CD4-positive, alpha-beta T cell (primary cell): ENCODE results near the gene HOMEZ. TPM values are rescaled to one million over a fixed set of nuclear protein-coding genes. Genes with fewer than 3 reads are reported as not detected.

Experiments
- ATAC-seq: fragments of 200-7000 bp; cut with Tn5 transposase; one replicate; pipeline ENCODE4 v1.10.0; 2022; ENCODE audit warnings: mild to moderate bottlenecking; ENCODE audit not compliant: poor library complexity
- CTCF ChIA-PET: fragments of 350-600 bp; sonication (Branson Sonifier 250); formaldehyde crosslinking; loops from one replicate; lab custom pipeline; 2021; ENCODE audit warnings: antibody characterized with exemption, inconsistent platforms; lab: Charles Lee
- POLR2A ChIA-PET: fragments of 350-600 bp; sonication (Branson Sonifier 250); formaldehyde crosslinking; loops from one replicate; lab custom pipeline; 2021; ENCODE audit warnings: antibody characterized with exemption, inconsistent platforms; lab: Charles Lee
- DNase-seq, 14 experiments: peaks; one replicate each; pipeline ENCODE4 v3.0.0-alpha.2; 2013 to 2020; ENCODE audit warnings: mixed read lengths in 2 of 14
- H3K27ac ChIP-seq, 2 donors: one replicate each; pipeline versions ENCODE4 v1.5.1 to v1.7.0; 2013; ENCODE audit warnings: low read length in 2 of 2, low read depth in 1 of 2, mild to moderate bottlenecking in 1 of 2
- H3K27me3 ChIP-seq, 2 experiments: 1 replicate in 1 of 2; 2 replicates in 1 of 2; pipeline versions ENCODE4 v1.6.1 to v1.7.0; 2013; ENCODE audit warnings: low read length in 2 of 2, control low read depth in 1 of 2, mild to moderate bottlenecking in 1 of 2, moderate library complexity in 1 of 2; ENCODE audit not compliant: insufficient read depth in 2 of 2, control insufficient read depth in 1 of 2
- H3K36me3 ChIP-seq: one replicate; pipeline ENCODE4 v1.6.1; 2013; ENCODE audit warnings: low read length, control low read depth; ENCODE audit not compliant: insufficient read depth
- H3K4me1 ChIP-seq: one replicate; pipeline ENCODE4 v1.6.1; 2013; ENCODE audit warnings: low read length, control low read depth; ENCODE audit not compliant: insufficient read depth
- H3K4me3 ChIP-seq: one replicate; pipeline ENCODE4 v1.5.1; 2013; ENCODE audit warnings: mild to moderate bottlenecking, low read length, moderate library complexity
- H3K9me3 ChIP-seq, 2 experiments: 1 replicate in 1 of 2; 2 replicates in 1 of 2; pipeline versions ENCODE4 v1.6.1 to v1.7.0; 2013; ENCODE audit warnings: low read length in 2 of 2, mild to moderate bottlenecking in 2 of 2, control low read depth in 1 of 2, moderate library complexity in 1 of 2; ENCODE audit not compliant: control insufficient read depth in 1 of 2, insufficient read depth in 1 of 2
- H3K27ac Mint-ChIP-seq: one replicate; pipeline ENCODE4 v1.8.0; 2020; ENCODE audit warnings: mixed read lengths
- H3K27me3 Mint-ChIP-seq: one replicate; pipeline ENCODE4 v1.8.0; 2021; ENCODE audit warnings: mixed read lengths
- H3K36me3 Mint-ChIP-seq: one replicate; pipeline ENCODE4 v1.8.0; 2021; ENCODE audit warnings: low read depth, mixed read lengths
- H3K4me1 Mint-ChIP-seq: one replicate; pipeline ENCODE4 v1.8.0; 2021; ENCODE audit warnings: low read depth, mixed read lengths
- H3K4me3 Mint-ChIP-seq: one replicate; pipeline ENCODE4 v1.8.0; 2020; ENCODE audit warnings: mild to moderate bottlenecking, mixed read lengths
- H3K9me3 Mint-ChIP-seq: one replicate; pipeline ENCODE4 v1.8.0; 2020; ENCODE audit warnings: mixed read lengths
- intact Hi-C, 2 experiments: fragments of 100-400 bp; cut with DNase I in 1 of 2; cut with micrococcal nuclease in 1 of 2; formaldehyde crosslinking; loops; one replicate each; pipeline versions ENCODE4 v1.15.1 to v1.9.0; 2023 to 2025; cut with DNase I, micrococcal nuclease
- total RNA-seq, 174 experiments: library from RNA in 2 of 174; stranded (reverse) in 2 of 174; gene quantifications; one replicate each; pipeline ENCODE4 v1.2.3 and lab custom pipeline; 2021 to 2026
- TF ChIP-seq, protein P1 (sequence below): fragments of 200-600 bp; IDR thresholded peaks from one replicate; pipeline ENCODE4 v1.8.0; 2022; ENCODE audit warnings: antibody characterized with exemption, mild to moderate bottlenecking

Gene HOMEZ
- total RNA-seq, 2 experiments from 2014 or later: 2.0 to 2.8 TPM

DNA sequence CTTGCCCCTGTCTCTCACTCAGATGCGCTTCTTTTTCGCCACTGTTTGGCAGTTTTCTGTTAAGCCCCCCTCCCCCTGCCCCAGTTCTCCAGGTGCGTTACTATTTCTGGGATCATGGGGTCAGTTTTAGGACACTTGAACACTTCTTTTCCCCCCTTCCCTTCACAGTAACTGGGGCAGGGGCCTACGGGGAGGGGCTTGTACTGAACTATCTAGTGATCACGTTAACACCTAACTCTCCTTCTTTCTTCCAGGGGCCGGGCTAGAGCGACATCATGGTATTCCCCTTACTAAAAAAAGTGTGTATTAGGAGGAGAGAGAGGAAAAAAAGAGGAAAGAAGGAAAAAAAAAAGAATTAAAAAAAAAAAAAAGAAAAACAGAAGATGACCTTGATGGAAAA is 39.1 kb upstream of the HOMEZ start:
- Mint-ChIP-seq H3K4me1 (peaks cover 34% of the 10 kb centered on the region), H3K27ac (no peak overlapping the region), H3K9me3 (no peaks in the 10 kb centered on the region), H3K27me3 (no peaks in the 10 kb centered on the region), H3K4me3 (no peak overlapping the region), H3K36me3 (peaks cover 50% of the 10 kb centered on the region)
- Histone ChIP-seq H3K9me3 (no peaks in the 10 kb centered on the region), H3K4me1 (peaks cover 30% of the 10 kb centered on the region), H3K27ac (no peak overlapping the region), H3K4me3 (no peak overlapping the region), H3K27me3 (no peaks in the 10 kb centered on the region), H3K36me3 (peaks cover 32% of the 10 kb centered on the region)
- TF ChIP-seq, protein P1, sequence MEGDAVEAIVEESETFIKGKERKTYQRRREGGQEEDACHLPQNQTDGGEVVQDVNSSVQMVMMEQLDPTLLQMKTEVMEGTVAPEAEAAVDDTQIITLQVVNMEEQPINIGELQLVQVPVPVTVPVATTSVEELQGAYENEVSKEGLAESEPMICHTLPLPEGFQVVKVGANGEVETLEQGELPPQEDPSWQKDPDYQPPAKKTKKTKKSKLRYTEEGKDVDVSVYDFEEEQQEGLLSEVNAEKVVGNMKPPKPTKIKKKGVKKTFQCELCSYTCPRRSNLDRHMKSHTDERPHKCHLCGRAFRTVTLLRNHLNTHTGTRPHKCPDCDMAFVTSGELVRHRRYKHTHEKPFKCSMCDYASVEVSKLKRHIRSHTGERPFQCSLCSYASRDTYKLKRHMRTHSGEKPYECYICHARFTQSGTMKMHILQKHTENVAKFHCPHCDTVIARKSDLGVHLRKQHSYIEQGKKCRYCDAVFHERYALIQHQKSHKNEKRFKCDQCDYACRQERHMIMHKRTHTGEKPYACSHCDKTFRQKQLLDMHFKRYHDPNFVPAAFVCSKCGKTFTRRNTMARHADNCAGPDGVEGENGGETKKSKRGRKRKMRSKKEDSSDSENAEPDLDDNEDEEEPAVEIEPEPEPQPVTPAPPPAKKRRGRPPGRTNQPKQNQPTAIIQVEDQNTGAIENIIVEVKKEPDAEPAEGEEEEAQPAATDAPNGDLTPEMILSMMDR: no peak
- POLR2A ChIA-PET: interaction anchor here (0.7 kb wide), 1 partner anchor 225 kb away, joined by 3 read pairs; no protein-coding TSS in a partner anchor
- no peak for ATAC-seq
- CTCF ChIA-PET: no interaction called here
- DNase-seq: no peak
- intact Hi-C loops: loop anchor here (5.0 to 10.0 kb wide), 7 partner anchors 38 to 400 kb away; partner anchors contain the start of genes HOMEZ (in 2 of the 2), ACIN1 (in 1 of the 2), C14orf119 (in 1 of the 2) and PRMT5 (in 1 of the 2)

DNA sequence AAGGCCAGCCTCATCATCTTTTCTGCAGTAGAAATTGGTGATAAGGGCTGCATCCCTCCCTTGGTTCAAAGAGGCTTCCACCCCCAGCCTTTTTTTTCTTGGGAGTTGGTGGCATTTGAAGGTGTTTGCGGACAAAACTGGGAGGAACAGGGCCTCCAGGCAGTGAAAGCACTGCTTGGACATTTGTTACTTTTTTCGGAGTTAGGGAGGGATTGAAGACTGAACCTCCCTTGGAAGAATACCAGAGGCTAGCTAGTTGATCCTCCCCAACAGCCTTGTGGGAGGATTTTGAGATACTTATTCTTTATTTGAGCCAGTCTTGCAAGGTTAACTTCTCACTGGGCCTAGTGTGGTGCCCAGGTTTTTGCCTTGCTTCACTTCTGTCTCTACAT is 38.5 kb upstream of the HOMEZ start:
- ChIA-PET CTCF (no interaction called here), POLR2A (interaction anchor here (0.7 kb wide), 1 partner anchor 225 kb away, joined by 3 read pairs; no protein-coding TSS in a partner anchor)
- ATAC-seq: no peak
- H3K27me3 Mint-ChIP-seq: no peaks in the 10 kb centered on the region
- intact Hi-C loops: loop anchor here (5.0 to 10.0 kb wide), 6 partner anchors 37 to 400 kb away; partner anchors contain the start of genes HOMEZ (in 2 of the 2), ACIN1 (in 1 of the 2), C14orf119 (in 1 of the 2) and PRMT5 (in 1 of the 2)
- Histone ChIP-seq H3K4me3 (no peak overlapping the region), H3K27me3 (no peaks in the 10 kb centered on the region), H3K36me3 (peaks cover 32% of the 10 kb centered on the region), H3K9me3 (no peaks in the 10 kb centered on the region), H3K4me1 (peaks cover 33% of the 10 kb centered on the region), H3K27ac (no peak overlapping the region)
- H3K4me3 Mint-ChIP-seq: no peak overlapping the region
- H3K4me1 Mint-ChIP-seq: peaks cover 39% of the 10 kb centered on the region
- DNase-seq: no peak
- no peaks in the 10 kb centered on the region for H3K9me3 Mint-ChIP-seq
- TF ChIP-seq, protein P1: no peak
- H3K27ac Mint-ChIP-seq: no peak overlapping the region
- peaks cover 50% of the 10 kb centered on the region for H3K36me3 Mint-ChIP-seq

DNA sequence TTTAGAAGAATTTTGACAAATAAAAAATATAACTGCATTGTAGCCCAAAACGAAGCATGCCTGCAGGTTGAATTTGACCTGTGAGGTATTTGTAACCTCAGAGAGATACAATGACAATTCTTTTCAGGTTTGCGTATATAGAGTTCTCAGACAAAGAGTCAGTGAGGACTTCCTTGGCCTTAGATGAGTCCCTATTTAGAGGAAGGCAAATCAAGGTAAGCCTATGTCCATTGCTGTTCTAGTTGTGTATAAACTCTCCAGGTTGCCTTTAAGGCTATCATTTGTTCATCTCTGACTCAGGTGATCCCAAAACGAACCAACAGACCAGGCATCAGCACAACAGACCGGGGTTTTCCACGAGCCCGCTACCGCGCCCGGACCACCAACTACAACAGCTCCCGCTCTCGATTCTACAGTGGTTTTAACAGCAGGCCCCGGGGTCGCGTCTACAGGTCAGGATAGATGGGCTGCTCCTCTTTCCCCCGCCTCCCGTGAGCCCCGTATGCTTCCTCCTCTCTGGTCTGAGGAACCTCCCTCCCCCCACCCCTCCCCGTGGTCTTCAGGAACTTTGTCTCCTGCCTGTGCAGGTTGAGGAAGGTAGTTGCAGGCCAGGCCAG is 38.0 kb upstream of the HOMEZ start:
- Histone ChIP-seq H3K27ac (no peak overlapping the region), H3K27me3 (no peaks in the 10 kb centered on the region), H3K9me3 (no peaks in the 10 kb centered on the region), H3K4me1 (peaks cover 33% of the 10 kb centered on the region), H3K36me3 (peaks cover 32% of the 10 kb centered on the region), H3K4me3 (no peak overlapping the region)
- Mint-ChIP-seq H3K36me3 (peaks cover 50% of the 10 kb centered on the region), H3K27me3 (no peaks in the 10 kb centered on the region), H3K9me3 (no peaks in the 10 kb centered on the region), H3K4me3 (no peak overlapping the region), H3K27ac (peak overlapping the region; percentile 92), H3K4me1 (peaks cover 39% of the 10 kb centered on the region)
- no peak for DNase-seq
- ChIA-PET CTCF (interaction anchor here (4.1 kb wide), 1 partner anchor 23 kb away, joined by 66 read pairs; the partner anchor contains the start of gene PPP1R3E), POLR2A (interaction anchor here (7.0 kb wide), 1 partner anchor 20 kb away, joined by 455 read pairs; the partner anchor contains the start of genes BCL2L2 and PPP1R3E)
- ATAC-seq: no peak
- intact Hi-C loops: loop anchor here (5.0 to 10.0 kb wide), 6 partner anchors 37 to 399 kb away; partner anchors contain the start of genes HOMEZ (in 2 of the 2), ACIN1 (in 1 of the 2), C14orf119 (in 1 of the 2) and PRMT5 (in 1 of the 2)
- TF ChIP-seq, protein P1: no peak
